ENCODE measurements around the gene ABHD2. TPM values are rescaled to one million over a fixed set of nuclear protein-coding genes. Genes with fewer than 3 reads are reported as not detected.

The ABHD2 gene
- total RNA-seq, 4 donors from 2014 or later = 29.7 to 48.1 (median 35.9) TPM

GRCh38 chr15:89128320-89129122 lies 40.3 kb downstream of the ABHD2 start:
- Histone ChIP-seq H3K27ac (no peak overlapping the region), H3K4me1 (peaks cover 0 to 26% (median 9%) of the 10 kb centered on the region in 4 donors)
- 90% methylated on average over 6 of the region's 6 CpGs for WGBS, 2 donors

DNA sequence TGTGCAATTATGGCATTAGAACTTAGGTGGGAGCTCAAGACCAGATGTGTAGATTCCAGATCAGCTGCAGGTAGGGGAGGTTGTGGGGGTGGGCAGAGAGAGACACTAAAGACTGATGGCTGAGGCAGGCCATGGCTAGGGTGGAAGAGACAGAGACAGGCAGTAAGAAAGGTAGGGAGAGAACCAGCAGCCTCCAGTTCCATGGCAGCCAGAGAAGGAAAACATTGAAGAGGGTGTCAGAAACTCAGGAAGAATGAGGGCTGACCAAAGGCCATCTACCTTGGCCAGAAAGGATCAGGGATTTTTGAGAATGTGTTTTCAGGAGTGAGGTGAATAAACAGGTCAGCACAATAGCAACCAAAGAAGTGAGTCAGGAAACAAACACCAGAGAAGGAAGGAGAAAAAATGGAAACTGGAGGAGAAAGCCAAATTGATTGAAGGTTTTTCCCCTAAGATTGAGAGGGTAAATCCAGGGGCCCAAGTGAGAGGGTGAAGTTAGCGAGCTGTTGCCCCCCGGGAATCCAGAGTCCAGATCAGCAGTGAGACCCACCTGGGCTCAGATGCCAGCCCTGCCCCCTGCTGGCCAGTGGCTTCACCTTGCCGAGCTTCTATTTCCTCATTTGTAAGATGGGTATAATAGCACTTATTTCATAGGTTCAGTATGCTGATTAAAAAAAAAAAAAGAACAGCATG lies 41.0 kb downstream of the ABHD2 start:
- 61 to 70% methylated on average over 3 of the region's 3 CpGs for WGBS, 2 donors
- no peak for DNase-seq (ENCODE audit: low spot score in 2 of 2)
- peak overlapping the region in 1 of 4 donors; percentile 38 for H3K27ac ChIP-seq
- H3K36me3 ChIP-seq = peaks cover 0 to 27% (median 0%) of the 10 kb centered on the region in 3 donors
- no peaks in the 10 kb centered on the region for H3K9me3 ChIP-seq
- no peak for TF ChIP-seq POLR2A (IDR thresholded peaks at IDR 0.05)
- TF ChIP-seq CTCF (IDR thresholded peaks at IDR 0.05) = peak; percentile 36 to 56 (median 40)
- no peak for TF ChIP-seq EP300 (IDR thresholded peaks at IDR 0.05)
- no peak overlapping the region for H3K4me3 ChIP-seq
- peaks cover 0 to 32% (median 10%) of the 10 kb centered on the region in 4 donors for H3K4me1 ChIP-seq
- no peaks in the 10 kb centered on the region for H3K27me3 ChIP-seq

More at GRCh38 chr15:89128320-89129122, 40.3 kb downstream of the ABHD2 start:
- H3K9me3 ChIP-seq = no peaks in the 10 kb centered on the region
- no peak for DNase-seq (ENCODE audit: low spot score in 2 of 2)
- no peak for TF ChIP-seq POLR2A (IDR thresholded peaks at IDR 0.05)
- peak in 1 of 2 donors; percentile 13 for TF ChIP-seq EP300 (IDR thresholded peaks at IDR 0.05)
- H3K27me3 ChIP-seq = no peaks in the 10 kb centered on the region
- H3K4me3 ChIP-seq = no peak overlapping the region
- peaks cover 0 to 27% (median 0%) of the 10 kb centered on the region in 3 donors for H3K36me3 ChIP-seq

DNA sequence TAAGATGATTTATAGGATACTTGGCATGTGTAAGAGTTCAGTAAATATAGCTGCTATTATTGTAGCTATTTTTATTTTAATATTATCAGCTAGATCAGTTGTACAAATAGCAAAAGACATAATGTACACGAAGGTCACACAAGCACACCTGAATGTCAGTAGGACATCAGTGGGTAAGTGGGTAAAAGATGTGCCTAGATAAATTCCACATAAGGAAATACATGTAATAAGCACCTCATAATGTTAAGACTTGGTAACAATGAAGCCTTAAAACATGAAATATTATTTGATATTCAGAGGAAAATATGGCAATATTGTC lies 41.5 kb downstream of the ABHD2 start:
- no peak overlapping the region for H3K4me3 ChIP-seq
- WGBS, 2 donors = 71 to 73% methylated on average over 1 of the region's 1 CpG
- no peaks in the 10 kb centered on the region for H3K27me3 ChIP-seq
- TF ChIP-seq POLR2A (IDR thresholded peaks at IDR 0.05) = no peak
- TF ChIP-seq CTCF (IDR thresholded peaks at IDR 0.05) = no peak
- TF ChIP-seq EP300 (IDR thresholded peaks at IDR 0.05) = no peak
- H3K4me1 ChIP-seq = peaks cover 0 to 37% (median 13%) of the 10 kb centered on the region in 4 donors
- DNase-seq (ENCODE audit: low spot score in 2 of 2) = no peak
- H3K9me3 ChIP-seq = no peaks in the 10 kb centered on the region
- no peak overlapping the region for H3K27ac ChIP-seq
- peaks cover 0 to 27% (median 0%) of the 10 kb centered on the region in 3 donors for H3K36me3 ChIP-seq

DNA sequence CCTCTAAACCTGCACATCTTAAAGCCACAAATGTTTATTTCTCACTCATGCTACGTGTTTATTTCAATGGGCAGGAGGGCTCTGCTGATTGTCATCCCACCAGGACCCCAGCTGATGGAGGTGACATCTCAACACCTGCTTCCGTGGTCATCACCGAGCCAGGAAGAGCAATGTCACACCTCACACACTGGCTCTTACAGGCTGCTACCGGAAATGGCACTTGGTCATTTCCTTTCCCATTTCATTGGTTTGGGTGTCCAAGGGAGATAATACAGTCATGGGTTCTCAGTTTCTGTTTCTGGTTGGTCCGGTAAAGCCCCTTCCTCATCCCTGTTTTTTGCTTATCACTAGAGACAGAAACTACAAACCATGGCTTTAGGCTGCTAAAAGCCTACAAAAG lies 41.9 kb downstream of the ABHD2 start:
- peaks cover 0 to 39% (median 13%) of the 10 kb centered on the region in 4 donors for H3K4me1 ChIP-seq
- H3K27ac ChIP-seq = no peak overlapping the region
- peaks cover 0 to 27% (median 0%) of the 10 kb centered on the region in 3 donors for H3K36me3 ChIP-seq
- H3K27me3 ChIP-seq = no peaks in the 10 kb centered on the region
- H3K4me3 ChIP-seq = no peak overlapping the region
- DNase-seq (ENCODE audit: low spot score in 2 of 2) = no peak
- 78 to 80% methylated on average over 5 of the region's 5 CpGs for WGBS, 2 donors
- H3K9me3 ChIP-seq = no peaks in the 10 kb centered on the region
- no peak for TF ChIP-seq POLR2A (IDR thresholded peaks at IDR 0.05)
- no peak for TF ChIP-seq EP300 (IDR thresholded peaks at IDR 0.05)
- TF ChIP-seq CTCF (IDR thresholded peaks at IDR 0.05) = no peak

DNA sequence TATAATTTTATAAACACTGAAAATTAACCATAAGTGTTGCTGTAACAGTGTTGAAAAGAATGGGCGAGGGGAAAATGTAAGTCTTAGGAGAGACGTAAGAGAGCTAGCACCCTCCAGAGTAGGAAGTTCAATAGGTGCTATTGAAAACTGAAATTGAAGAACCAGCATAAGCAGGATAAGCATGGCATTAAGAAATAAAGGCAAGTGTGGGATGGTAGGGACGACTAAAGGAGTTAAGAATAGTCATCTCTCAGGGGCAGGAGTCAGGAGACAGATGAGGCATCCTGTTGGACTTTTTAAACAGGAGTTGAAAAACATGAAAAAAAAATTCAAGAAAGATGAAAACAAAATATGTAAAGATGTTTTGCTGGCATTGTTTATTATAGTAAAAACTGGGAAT lies 43.5 kb downstream of the ABHD2 start:
- WGBS, 2 donors = 77 to 80% methylated on average over 3 of the region's 3 CpGs
- H3K27me3 ChIP-seq = no peaks in the 10 kb centered on the region
- H3K4me3 ChIP-seq = no peak overlapping the region
- TF ChIP-seq CTCF (IDR thresholded peaks at IDR 0.05) (no peak), POLR2A (IDR thresholded peaks at IDR 0.05) (no peak), EP300 (IDR thresholded peaks at IDR 0.05) (no peak)
- peaks cover 0 to 52% (median 18%) of the 10 kb centered on the region in 4 donors for H3K4me1 ChIP-seq
- H3K36me3 ChIP-seq = peaks cover 0 to 12% (median 0%) of the 10 kb centered on the region in 3 donors
- H3K9me3 ChIP-seq = no peaks in the 10 kb centered on the region
- no peak for DNase-seq (ENCODE audit: low spot score in 2 of 2)
- H3K27ac ChIP-seq = peak overlapping the region in 2 of 4 donors; percentile 53 to 57

Measured in tibial nerve (tissue), 4 donors.